ENCODE results near the gene MYO3B. TPM values are rescaled to one million over a fixed set of nuclear protein-coding genes. Genes with fewer than 3 reads are reported as not detected.
A peak's percentile ranks its signal among the peaks of the same experiment; 100 is the strongest.

The MYO3B gene
- total RNA-seq, 2 donors from 2014 or later = 0.09 to 0.74 TPM

DNA sequence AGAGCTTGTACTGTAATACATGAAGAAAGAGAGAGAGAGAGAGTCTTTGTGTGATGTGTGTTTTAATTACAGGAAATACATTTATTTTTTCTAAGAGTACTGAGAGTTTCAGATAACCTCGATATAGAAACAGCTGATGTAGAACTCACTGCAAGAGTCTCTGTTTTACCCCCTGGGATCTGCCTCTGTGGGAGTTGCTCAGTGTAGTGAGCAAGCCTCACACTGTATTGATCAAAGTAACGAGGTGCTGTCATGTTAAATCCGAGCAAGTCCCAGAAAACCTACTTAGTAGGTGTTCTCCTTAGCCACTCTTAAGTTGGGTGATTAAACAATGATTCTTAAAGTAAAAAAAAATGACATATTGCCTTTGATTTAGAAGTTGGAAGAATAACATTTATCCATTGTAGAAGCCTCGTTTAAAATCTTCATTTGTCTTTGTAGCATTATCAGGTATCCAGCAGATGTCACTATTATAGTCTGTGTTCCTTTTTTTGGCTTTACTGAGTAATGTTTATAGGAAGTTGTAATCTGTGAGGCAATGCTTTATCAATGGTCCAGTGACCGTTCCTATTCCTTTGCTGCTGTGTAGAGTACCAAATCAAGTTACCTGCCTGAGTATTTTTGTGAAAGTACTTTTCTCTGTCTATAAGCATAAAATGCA is 219.0 kb downstream of the MYO3B start:
- Histone ChIP-seq H3K4me3 (no peak overlapping the region), H3K27me3 (replicated peaks; ENCODE audit: insufficient read depth) (no peaks in the 10 kb centered on the region), H3K4me1 (replicated peaks) (no peaks in the 10 kb centered on the region), H3K9me3 (no peaks in the 10 kb centered on the region), H3K27ac (no peak overlapping the region), H3K36me3 (no peaks in the 10 kb centered on the region)
- no peak for DNase-seq (ENCODE audit: low spot score)
- WGBS = 28% methylated on average over 5 of the region's 5 CpGs
- TF ChIP-seq POLR2AphosphoS5 (IDR thresholded peaks at IDR 0.05) (no peak), POLR2A (IDR thresholded peaks at IDR 0.05) (no peak)
- TF ChIP-seq, protein P1, sequence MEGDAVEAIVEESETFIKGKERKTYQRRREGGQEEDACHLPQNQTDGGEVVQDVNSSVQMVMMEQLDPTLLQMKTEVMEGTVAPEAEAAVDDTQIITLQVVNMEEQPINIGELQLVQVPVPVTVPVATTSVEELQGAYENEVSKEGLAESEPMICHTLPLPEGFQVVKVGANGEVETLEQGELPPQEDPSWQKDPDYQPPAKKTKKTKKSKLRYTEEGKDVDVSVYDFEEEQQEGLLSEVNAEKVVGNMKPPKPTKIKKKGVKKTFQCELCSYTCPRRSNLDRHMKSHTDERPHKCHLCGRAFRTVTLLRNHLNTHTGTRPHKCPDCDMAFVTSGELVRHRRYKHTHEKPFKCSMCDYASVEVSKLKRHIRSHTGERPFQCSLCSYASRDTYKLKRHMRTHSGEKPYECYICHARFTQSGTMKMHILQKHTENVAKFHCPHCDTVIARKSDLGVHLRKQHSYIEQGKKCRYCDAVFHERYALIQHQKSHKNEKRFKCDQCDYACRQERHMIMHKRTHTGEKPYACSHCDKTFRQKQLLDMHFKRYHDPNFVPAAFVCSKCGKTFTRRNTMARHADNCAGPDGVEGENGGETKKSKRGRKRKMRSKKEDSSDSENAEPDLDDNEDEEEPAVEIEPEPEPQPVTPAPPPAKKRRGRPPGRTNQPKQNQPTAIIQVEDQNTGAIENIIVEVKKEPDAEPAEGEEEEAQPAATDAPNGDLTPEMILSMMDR (IDR thresholded peaks at IDR 0.05) = peak in 3 of 4 experiments; percentile 33 to 47 (median 42)
- intact Hi-C loops (cut with DNase I) = no loop called here

DNA sequence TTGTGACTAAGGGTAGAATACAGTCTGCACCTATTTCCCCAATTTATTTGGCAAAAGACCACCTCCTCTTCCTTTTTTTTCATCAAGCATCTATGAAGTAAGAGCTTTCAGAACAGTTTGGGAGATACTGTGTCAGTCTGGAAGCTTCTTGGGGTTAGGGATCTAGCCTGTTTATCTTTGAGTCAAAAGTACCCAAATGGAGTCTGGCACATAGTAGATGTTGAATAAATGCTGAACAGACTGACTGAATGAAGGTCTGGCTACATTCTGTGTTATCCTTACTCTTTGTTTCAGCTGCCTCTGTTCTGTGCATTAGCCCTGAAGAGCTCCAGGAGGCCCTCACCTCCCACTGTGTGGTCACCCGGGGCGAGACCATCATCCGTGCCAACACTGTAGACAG is 223.2 kb downstream of the MYO3B start:
- Histone ChIP-seq H3K4me1 (replicated peaks) (no peaks in the 10 kb centered on the region), H3K27me3 (replicated peaks; ENCODE audit: insufficient read depth) (no peaks in the 10 kb centered on the region), H3K27ac (no peak overlapping the region), H3K4me3 (no peak overlapping the region), H3K9me3 (no peaks in the 10 kb centered on the region), H3K36me3 (no peaks in the 10 kb centered on the region)
- no peak for DNase-seq (ENCODE audit: low spot score)
- 92% methylated on average over 3 of the region's 3 CpGs for WGBS
- TF ChIP-seq, protein P1 (IDR thresholded peaks at IDR 0.05) = no peak
- TF ChIP-seq POLR2A (IDR thresholded peaks at IDR 0.05) (no peak), POLR2AphosphoS5 (IDR thresholded peaks at IDR 0.05) (no peak)
- intact Hi-C loops (cut with DNase I) = no loop called here

DNA sequence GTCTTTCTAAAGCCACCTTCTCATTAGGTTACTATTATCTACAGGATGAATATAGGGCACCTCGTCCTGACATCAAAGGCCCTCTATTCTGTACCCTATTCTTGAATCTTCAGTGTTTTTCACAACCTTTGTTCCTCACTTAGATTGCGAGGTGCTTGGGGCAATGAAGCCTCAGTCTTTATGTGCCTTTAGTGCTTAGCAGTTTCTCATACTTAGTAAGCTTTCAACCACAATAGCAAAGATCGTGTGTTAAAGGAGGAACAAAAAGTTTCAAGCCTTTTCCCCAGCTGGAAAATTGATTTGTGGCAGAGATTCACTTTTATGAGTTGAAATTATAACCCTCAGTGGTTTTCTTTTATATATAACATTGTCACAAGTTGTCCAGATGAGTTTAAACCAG is 226.9 kb downstream of the MYO3B start:
- intact Hi-C loops (cut with DNase I) = loop anchor here (5.0 kb wide), 1 partner anchor 407 kb away; no protein-coding TSS in a partner anchor
- no peak for TF ChIP-seq POLR2AphosphoS5 (IDR thresholded peaks at IDR 0.05)
- TF ChIP-seq, protein P1 (IDR thresholded peaks at IDR 0.05) = no peak
- no peak for TF ChIP-seq POLR2A (IDR thresholded peaks at IDR 0.05)
- WGBS = 74% methylated on average over 3 of the region's 3 CpGs

DNA sequence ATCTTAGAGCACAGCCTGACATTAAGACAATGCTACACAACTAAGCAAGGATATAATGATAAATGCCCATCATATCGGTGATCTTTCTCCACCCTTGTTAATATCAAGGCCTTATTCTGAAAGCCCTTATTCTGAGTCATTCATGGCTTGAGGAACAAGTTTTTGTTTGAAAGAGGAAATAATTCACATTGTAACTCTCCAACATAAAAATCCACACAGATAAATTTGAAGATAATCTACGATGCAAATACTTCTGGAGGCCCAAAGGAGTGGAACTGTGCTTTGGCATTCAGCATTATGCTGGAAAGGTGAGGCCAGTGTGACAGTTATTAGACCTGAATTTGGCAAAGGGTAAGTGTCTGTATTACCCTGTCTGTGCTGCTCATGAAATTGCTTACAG is 227.4 kb downstream of the MYO3B start:
- Histone ChIP-seq H3K9me3 (no peaks in the 10 kb centered on the region), H3K4me1 (replicated peaks) (no peaks in the 10 kb centered on the region), H3K27ac (no peak overlapping the region), H3K27me3 (replicated peaks; ENCODE audit: insufficient read depth) (no peaks in the 10 kb centered on the region), H3K4me3 (no peak overlapping the region), H3K36me3 (no peaks in the 10 kb centered on the region)
- no peak for DNase-seq (ENCODE audit: low spot score)
- 25% methylated on average over 2 of the region's 2 CpGs for WGBS
- TF ChIP-seq POLR2AphosphoS5 (IDR thresholded peaks at IDR 0.05) = no peak
- TF ChIP-seq POLR2A (IDR thresholded peaks at IDR 0.05) = no peak
- TF ChIP-seq, protein P1 (IDR thresholded peaks at IDR 0.05) = no peak
- intact Hi-C loops (cut with DNase I) = loop anchor here (5.0 kb wide), 1 partner anchor 407 kb away; no protein-coding TSS in a partner anchor

More for the DNA sequence above, 226.9 kb downstream of the MYO3B start:
- H3K27me3 ChIP-seq (replicated peaks; ENCODE audit: insufficient read depth) = no peaks in the 10 kb centered on the region
- no peaks in the 10 kb centered on the region for H3K36me3 ChIP-seq
- DNase-seq (ENCODE audit: low spot score) = no peak
- no peak overlapping the region for H3K4me3 ChIP-seq
- no peaks in the 10 kb centered on the region for H3K9me3 ChIP-seq
- no peaks in the 10 kb centered on the region for H3K4me1 ChIP-seq (replicated peaks)
- no peak overlapping the region for H3K27ac ChIP-seq

Data from prostate gland (tissue), 2 donors.